ENCODE measurements around the gene TMEM134. TPM values are rescaled to one million over a fixed set of nuclear protein-coding genes. Genes with fewer than 3 reads are reported as not detected.

The TMEM134 gene
- total RNA-seq, 1 experiment from 2014 or later = 7.6 TPM

Other genes starting within 250 kb of the TMEM134 start
- 45.2 and 49.7 TPM in 2 replicates for gene GRK2, start 202.8 kb downstream of the TMEM134 start, total RNA-seq (2014; rRNA removed; shearing (Covaris generic))
- gene ANKRD13D, start 179.9 kb downstream of the TMEM134 start, total RNA-seq (2014; rRNA removed; shearing (Covaris generic)) = 15.3 and 19.9 TPM in 2 replicates
- 2.5 TPM in 2 replicates for gene SSH3, start 165.7 kb downstream of the TMEM134 start, total RNA-seq (2014; rRNA removed; shearing (Covaris generic))
- 35.4 and 37.5 TPM in 2 replicates for gene POLD4, start 115.7 kb downstream of the TMEM134 start, total RNA-seq (2014; rRNA removed; shearing (Covaris generic))
- gene CLCF1, start 95.7 kb downstream of the TMEM134 start, total RNA-seq (2014; rRNA removed; shearing (Covaris generic)) = 5.2 and 6.1 TPM in 2 replicates
- 9.4 and 11.7 TPM in 2 replicates for gene RAD9A, start 77.3 kb downstream of the TMEM134 start, total RNA-seq (2014; rRNA removed; shearing (Covaris generic))
- 169 and 197 TPM in 2 replicates for gene PPP1CA, start 67.4 kb downstream of the TMEM134 start, total RNA-seq (2014; rRNA removed; shearing (Covaris generic))
- gene TBC1D10C, start 65.2 kb downstream of the TMEM134 start, total RNA-seq (2014; rRNA removed; shearing (Covaris generic)) = not detected in 2 replicates
- gene CARNS1, start 53.6 kb downstream of the TMEM134 start, total RNA-seq (2014; rRNA removed; shearing (Covaris generic)) = 0.05 and 0.08 TPM in 2 replicates
- gene RPS6KB2, start 40.8 kb downstream of the TMEM134 start, total RNA-seq (2014; rRNA removed; shearing (Covaris generic)) = 25.9 and 33.5 TPM in 2 replicates
- gene PTPRCAP, start 31.6 kb downstream of the TMEM134 start, total RNA-seq (2014; rRNA removed; shearing (Covaris generic)) = 1.1 TPM in 1 of 2 replicates, not detected in the other
- 25.5 and 30.1 TPM in 2 replicates for gene CORO1B, start 25.8 kb downstream of the TMEM134 start, total RNA-seq (2014; rRNA removed; shearing (Covaris generic))
- gene GPR152, start 16.5 kb downstream of the TMEM134 start, total RNA-seq (2014; rRNA removed; shearing (Covaris generic)) = not detected in 2 replicates
- 1.2 and 2.6 TPM in 2 replicates for gene CABP4, start 13.9 kb downstream of the TMEM134 start, total RNA-seq (2014; rRNA removed; shearing (Covaris generic))
- gene AIP, start 13.8 kb upstream of the TMEM134 start, total RNA-seq (2014; rRNA removed; shearing (Covaris generic)) = 39.8 and 45.4 TPM in 2 replicates
- 7.9 and 9.7 TPM in 2 replicates for gene PITPNM1, start 36.1 kb upstream of the TMEM134 start, total RNA-seq (2014; rRNA removed; shearing (Covaris generic))
- gene CDK2AP2, start 38.9 kb upstream of the TMEM134 start, total RNA-seq (2014; rRNA removed; shearing (Covaris generic)) = 15.8 and 15.9 TPM in 2 replicates
- not detected in 2 replicates for gene CABP2, start 54.2 kb upstream of the TMEM134 start, total RNA-seq (2014; rRNA removed; shearing (Covaris generic))
- 192 and 275 TPM in 2 replicates for gene GSTP1, start 114.6 kb upstream of the TMEM134 start, total RNA-seq (2014; rRNA removed; shearing (Covaris generic))
- gene NDUFV1, start 137.7 kb upstream of the TMEM134 start, total RNA-seq (2014; rRNA removed; shearing (Covaris generic)) = 116 and 137 TPM in 2 replicates
- gene NUDT8, start 160.7 kb upstream of the TMEM134 start, total RNA-seq (2014; rRNA removed; shearing (Covaris generic)) = 0.76 and 2.4 TPM in 2 replicates
- not detected in 2 replicates for gene TBX10, start 170.5 kb upstream of the TMEM134 start, total RNA-seq (2014; rRNA removed; shearing (Covaris generic))
- gene ACY3, start 181.5 kb upstream of the TMEM134 start, total RNA-seq (2014; rRNA removed; shearing (Covaris generic)) = 0.18 TPM in 1 of 2 replicates, not detected in the other
- gene ALDH3B2, start 205.4 kb upstream of the TMEM134 start, total RNA-seq (2014; rRNA removed; shearing (Covaris generic)) = not detected in 2 replicates